HepG2 (cell line): ENCODE results near the gene CLNS1A. TPM values are rescaled to one million over a fixed set of nuclear protein-coding genes. Genes with fewer than 3 reads are reported as not detected.

Source experiments
- CHD2 ChIP-seq: IDR thresholded peaks from 2 replicates; pipeline ENCODE4 v1.6.1; 2011; ENCODE audit warnings: low read depth, low read length, improper control_type of control experiment
- FLYWCH1 ChIP-seq: sonication (generic); formaldehyde crosslinking; IDR thresholded peaks from 2 replicates; pipeline ENCODE4 v1.8.1; 2023; ENCODE audit warnings: mild to moderate bottlenecking, missing genetic modification reagents
- FOSL1 ChIP-seq: sonication (generic); formaldehyde crosslinking; IDR thresholded peaks from 2 replicates; pipeline ENCODE4 v1.9.0; 2021; ENCODE audit warnings: missing genetic modification reagents, borderline replicate concordance
- GFI1 ChIP-seq: sonication (generic); formaldehyde crosslinking; IDR thresholded peaks from 2 replicates; pipeline ENCODE4 v1.5.0; 2020; ENCODE audit warnings: missing genetic modification reagents, mild to moderate bottlenecking, borderline replicate concordance
- HNF4G ChIP-seq, 2 experiments: sonication (generic) in 1 of 2; formaldehyde crosslinking in 1 of 2; IDR thresholded peaks; 2 replicates each; pipeline versions ENCODE4 v1.4.0 to v1.6.1; 2011 to 2020; ENCODE audit warnings: borderline replicate concordance in 2 of 2, low read depth in 2 of 2, mild to moderate bottlenecking in 2 of 2, low read length in 1 of 2, missing genetic modification reagents in 1 of 2, moderate library complexity in 1 of 2
- IKZF5 ChIP-seq: IDR thresholded peaks from 2 replicates; pipeline ENCODE4 v1.6.1; 2018; ENCODE audit warnings: missing genetic modification reagents, mild to moderate bottlenecking, missing compliant biosample characterization
- JUNB ChIP-seq: sonication (generic); formaldehyde crosslinking; IDR thresholded peaks from 2 replicates; pipeline ENCODE4 v1.8.0; 2022; ENCODE audit warnings: missing genetic modification reagents, mild to moderate bottlenecking, borderline replicate concordance
- KAT8 ChIP-seq: IDR thresholded peaks from 2 replicates; pipeline ENCODE4 v1.6.1; 2016; ENCODE audit warnings: missing genetic modification reagents, missing compliant biosample characterization
- KDM5A ChIP-seq: fragments of 200-600 bp; sonication (generic); IDR thresholded peaks from 2 replicates; pipeline ENCODE4 v1.7.0; 2018; ENCODE audit warnings: antibody characterized with exemption, mild to moderate bottlenecking, low read length, borderline replicate concordance
- MTF1 ChIP-seq: sonication (generic); formaldehyde crosslinking; IDR thresholded peaks from 2 replicates; pipeline ENCODE4 v1.5.0; 2020; ENCODE audit warnings: missing genetic modification reagents
- NFE2 ChIP-seq: sonication (generic); formaldehyde crosslinking; IDR thresholded peaks from 2 replicates; pipeline ENCODE4 v1.4.0; 2020; ENCODE audit warnings: missing genetic modification reagents
- RAD21 ChIP-seq: fragments of 450-650 bp; formaldehyde crosslinking; IDR thresholded peaks from 2 replicates; pipeline ENCODE4 v1.5.0; 2020; ENCODE audit warnings: mild to moderate bottlenecking
- REXO4 ChIP-seq: sonication (generic); formaldehyde crosslinking; IDR thresholded peaks from 2 replicates; pipeline ENCODE4 v1.8.0; 2022; ENCODE audit warnings: missing genetic modification reagents, mild to moderate bottlenecking, borderline replicate concordance
- SMAD3 ChIP-seq: sonication (generic); formaldehyde crosslinking; IDR thresholded peaks from 2 replicates; pipeline ENCODE4 v1.4.0; 2020; ENCODE audit warnings: missing genetic modification reagents
- SP4 ChIP-seq: sonication (generic); formaldehyde crosslinking; IDR thresholded peaks from 2 replicates; pipeline ENCODE4 v1.8.1; 2023; ENCODE audit warnings: mild to moderate bottlenecking, missing genetic modification reagents
- STAG1 ChIP-seq: sonication (generic); formaldehyde crosslinking; IDR thresholded peaks from 2 replicates; pipeline ENCODE4 v1.4.0; 2020; ENCODE audit warnings: missing genetic modification reagents
- TAF1 ChIP-seq: sonication (generic); formaldehyde crosslinking; IDR thresholded peaks from 2 replicates; pipeline ENCODE4 v1.4.0; 2020; ENCODE audit warnings: missing genetic modification reagents
- TRAFD1 ChIP-seq: sonication (generic); formaldehyde crosslinking; IDR thresholded peaks from 2 replicates; pipeline ENCODE4 v1.5.1; 2020; ENCODE audit warnings: missing genetic modification reagents, mild to moderate bottlenecking, borderline replicate concordance
- ZBTB42 ChIP-seq: sonication (generic); formaldehyde crosslinking; IDR thresholded peaks from 2 replicates; pipeline ENCODE4 v1.5.0; 2020; ENCODE audit warnings: mild to moderate bottlenecking, missing genetic modification reagents
- ZNF260 ChIP-seq: sonication (generic); formaldehyde crosslinking; IDR thresholded peaks from 2 replicates; pipeline ENCODE4 v1.4.0; 2020; ENCODE audit warnings: missing genetic modification reagents, low read depth, mild to moderate bottlenecking, borderline replicate concordance
- ZNF547 ChIP-seq: sonication (generic); formaldehyde crosslinking; IDR thresholded peaks from 2 replicates; pipeline ENCODE4 v1.5.1; 2020; ENCODE audit warnings: mild to moderate bottlenecking, missing genetic modification reagents
- ZNF564 ChIP-seq: sonication (generic); formaldehyde crosslinking; IDR thresholded peaks from 2 replicates; pipeline ENCODE4 v1.8.1; 2023; ENCODE audit warnings: mild to moderate bottlenecking, missing genetic modification reagents
- ZNF577 ChIP-seq: sonication (generic); formaldehyde crosslinking; IDR thresholded peaks from 2 replicates; pipeline ENCODE4 v1.4.0; 2020; ENCODE audit warnings: mild to moderate bottlenecking, low read depth, missing genetic modification reagents, borderline replicate concordance
- ZNF616 ChIP-seq: sonication (generic); formaldehyde crosslinking; IDR thresholded peaks from 2 replicates; pipeline ENCODE4 v1.5.0; 2020; ENCODE audit warnings: low read depth, mild to moderate bottlenecking, missing genetic modification reagents
- ZNF639 ChIP-seq: conservative IDR thresholded peaks from 2 replicates; pipeline ENCODE4 v1.6.1; 2018; ENCODE audit warnings: missing genetic modification reagents
- ZNF740 ChIP-seq: sonication (generic); formaldehyde crosslinking; IDR thresholded peaks from 2 replicates; pipeline ENCODE4 v1.4.0; 2020; ENCODE audit warnings: missing genetic modification reagents
- polyA plus RNA-seq, 8 experiments: library from polyadenylated mRNA; depleted of rRNA in 3 of 8; stranded (reverse) in 7 of 8; unstranded in 1 of 8; fragments of >200 nt; fragmentation: Illumina TruSeq in 4 of 8; extraction: Trizol in 4 of 8; gene quantifications; 2 replicates each; pipeline versions ENCODE4 v1.2.1 to v1.2.3, GENCODE V29; 2011 to 2016; ENCODE audit warnings: low read depth in 4 of 8, missing spikeins in 1 of 8, mixed read lengths in 1 of 8; ENCODE audit not compliant: insufficient read depth in 1 of 8
- total RNA-seq, 5 experiments: library from RNA; depleted of rRNA; stranded (reverse); fragments of >200 nt; fragmentation: Illumina TruSeq; extraction: Trizol; gene quantifications; 2 replicates each; pipeline ENCODE4 v1.2.3, GENCODE V29; 2016; ENCODE audit warnings: low read depth in 1 of 5

CLNS1A gene
- total and polyA plus RNA-seq, 2 of the 13 experiments (the other 11 are each of a cell fraction or from before 2014, with no cell fraction given): 158 to 219 TPM

- TF ChIP-seq NFE2 (no peak; the same call in 1 of the 2 replicates), ZNF616 (0 out of 2 replicates have a peak, but pooled peaks have one; percentile 31), ZNF547 (CRISPR knock-in tag) (peak; percentile 39; the same call in 1 of the 2 replicates), REXO4 (CRISPR knock-in tag) (no peak), TRAFD1 (CRISPR knock-in tag) (0 out of 2 replicates have a peak, but pooled peaks have one; percentile 23), IKZF5 (CRISPR knock-in tag) (peak; percentile 95), STAG1 (CRISPR knock-in tag) (no peak), ZNF260 (no peak), ZNF639 (CRISPR knock-in tag) (peak; percentile 77; the same call in 1 of the 2 replicates), SP4 (peak; percentile 31; the same call in 1 of the 2 replicates), KAT8 (CRISPR knock-in tag) (peak; percentile 99), ZNF564 (no peak), KDM5A (peak; percentile 87), ZNF577 (CRISPR knock-in tag) (no peak), MTF1 (CRISPR knock-in tag) (no peak; the same call in 1 of the 2 replicates), TAF1 (CRISPR knock-in tag) (peak; percentile 96), GFI1 (no peak), HNF4G (IDR thresholded peaks at IDR 0.05; ENCODE audit: borderline replicate concordance, low read depth, low read length) (peak; percentile 37; the same call in 1 of the 2 replicates), HNF4G (CRISPR knock-in tag; IDR thresholded peaks at IDR 0.05; ENCODE audit: borderline replicate concordance, low read depth) (no peak), FLYWCH1 (no peak), ZNF740 (CRISPR knock-in tag) (no peak), JUNB (CRISPR knock-in tag) (no peak), CHD2 (no peak), ZBTB42 (CRISPR knock-in tag) (no peak), RAD21 (CRISPR knock-in tag) (0 out of 2 replicates have a peak, but pooled peaks have one; percentile 16), SMAD3 (CRISPR knock-in tag) (no peak; the same call in 1 of the 2 replicates), FOSL1 (CRISPR knock-in tag) (no peak)
Measured at GRCh38 chr11:77637345-77638165, at the start of gene CLNS1A (continued).
